NCI-H146 treated with DMSO at 0.1 percent for 48 hours (cell line): ENCODE data around the gene KLRB1.
"Not testable (repeated sequence)": the region's sequence is repeated elsewhere in the genome, so short reads cannot be mapped to it uniquely, and the experiment has no call there.

Experiments
- DNase-seq: peaks from one replicate; lab custom pipeline; 2025; ENCODE audit not compliant: unreplicated experiment; lab: John Stamatoyannopoulos, UW

Gene KLRB1

GRCh38 chr12:9545489-9545888, 62.2 kb downstream of the KLRB1 start:
- not testable (repeated sequence) for DNase-seq
